DOHH2 (cell line): Measurements from ENCODE around the gene ACAA1.
A peak's percentile ranks its signal among the peaks of the same experiment; 100 is the strongest.

Source experiments
- H3F3A ChIP-seq: fragments of 200-600 bp; sonication (generic), shearing (Covaris generic); 2 replicates; pipeline ENCODE4 v1.6.0; 2016; ENCODE audit warnings: antibody characterized with exemption, mild to moderate bottlenecking; ENCODE audit not compliant: control insufficient read depth, insufficient read depth
- H3K27ac ChIP-seq: fragments of 200-600 bp; sonication (generic); 2 replicates; pipeline ENCODE4 v1.5.1; 2014; ENCODE audit warnings: low read depth, mild to moderate bottlenecking, low read length, moderate library complexity
- H3K27me3 ChIP-seq: fragments of 200-600 bp; sonication (generic); 2 replicates; pipeline ENCODE4 v1.6.1; 2014; ENCODE audit warnings: mild to moderate bottlenecking, low read length, mixed read lengths; ENCODE audit not compliant: control insufficient read depth
- H3K36me3 ChIP-seq: fragments of 200-600 bp; sonication (generic); 2 replicates; pipeline ENCODE4 v1.6.1; 2014; ENCODE audit warnings: mild to moderate bottlenecking, low read length, moderate library complexity, mixed read lengths; ENCODE audit not compliant: control insufficient read depth
- H3K4me1 ChIP-seq: fragments of 200-600 bp; sonication (generic); 2 replicates; pipeline ENCODE4 v1.6.1; 2014; ENCODE audit warnings: mild to moderate bottlenecking, low read length, mixed read lengths; ENCODE audit not compliant: control insufficient read depth
- H3K4me2 ChIP-seq: fragments of 200-600 bp; sonication (generic); 2 replicates; pipeline ENCODE4 v1.6.0; 2014; ENCODE audit warnings: mild to moderate bottlenecking, low read length, moderate library complexity
- H3K4me3 ChIP-seq: fragments of 200-600 bp; sonication (generic); 2 replicates; pipeline ENCODE4 v1.5.1; 2014; ENCODE audit warnings: mild to moderate bottlenecking, low read length, mixed read lengths
- H3K79me2 ChIP-seq: fragments of 200-600 bp; sonication (generic); 2 replicates; pipeline ENCODE4 v1.6.1; 2014; ENCODE audit warnings: mild to moderate bottlenecking, low read length, mixed read lengths; ENCODE audit not compliant: control insufficient read depth
- H3K9me2 ChIP-seq: fragments of 200-600 bp; sonication (generic); replicated peaks from 2 replicates; pipeline ENCODE4 v1.6.1; 2014; ENCODE audit warnings: mild to moderate bottlenecking, low read length, mixed read lengths; ENCODE audit not compliant: control insufficient read depth
- H3K9me3 ChIP-seq: fragments of 200-600 bp; sonication (generic); 2 replicates; pipeline ENCODE4 v1.6.1; 2014; ENCODE audit warnings: antibody characterized with exemption, low read length, mixed read lengths; ENCODE audit not compliant: control insufficient read depth, insufficient read depth
- H4K20me1 ChIP-seq: fragments of 200-600 bp; sonication (generic); 2 replicates; pipeline ENCODE4 v1.6.0; 2014; ENCODE audit warnings: low read depth, mild to moderate bottlenecking, antibody characterized with exemption, low read length, moderate library complexity; ENCODE audit not compliant: control insufficient read depth, insufficient read depth
- EZH2phosphoT487 ChIP-seq: fragments of 200-600 bp; sonication (generic); IDR thresholded peaks from 2 replicates; pipeline ENCODE4 v1.6.1; 2017; ENCODE audit warnings: borderline replicate concordance, mild to moderate bottlenecking, antibody characterized with exemption, low read length, moderate library complexity, mixed read lengths
- TF ChIP-seq, protein P1 (sequence below): fragments of 200-600 bp; sonication (generic); IDR thresholded peaks from one replicate; pipeline ENCODE4 v1.5.1; 2014; ENCODE audit warnings: antibody characterized with exemption, mild to moderate bottlenecking, low read depth, low read length; ENCODE audit not compliant: poor library complexity, severe bottlenecking

The ACAA1 gene

DNA sequence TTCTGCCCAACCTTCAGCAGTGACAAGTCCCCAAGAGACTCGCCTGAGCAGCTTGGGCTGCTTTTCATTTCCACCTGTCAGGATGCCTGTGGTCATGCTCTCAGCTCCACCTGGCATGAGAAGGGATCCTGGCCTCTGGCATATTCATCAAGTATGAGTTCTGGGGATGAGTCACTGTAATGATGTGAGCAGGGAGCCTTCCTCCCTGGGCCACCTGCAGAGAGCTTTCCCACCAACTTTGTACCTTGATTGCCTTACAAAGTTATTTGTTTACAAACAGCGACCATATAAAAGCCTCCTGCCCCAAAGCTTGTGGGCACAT is 5.0 kb upstream of the ACAA1 start:
- peaks cover 6% of the 10 kb centered on the region for H3F3A ChIP-seq
- no peaks in the 10 kb centered on the region for H4K20me1 ChIP-seq
- H3K4me3 ChIP-seq: no peak overlapping the region
- no peaks in the 10 kb centered on the region for H3K9me2 ChIP-seq
- H3K79me2 ChIP-seq: peaks cover 28% of the 10 kb centered on the region
- H3K27ac ChIP-seq: no peak overlapping the region
- H3K4me2 ChIP-seq: no peak overlapping the region
- peaks cover 33% of the 10 kb centered on the region for H3K4me1 ChIP-seq
- H3K36me3 ChIP-seq: peaks cover 36% of the 10 kb centered on the region
- no peak for TF ChIP-seq EZH2phosphoT487
- TF ChIP-seq, protein P1, sequence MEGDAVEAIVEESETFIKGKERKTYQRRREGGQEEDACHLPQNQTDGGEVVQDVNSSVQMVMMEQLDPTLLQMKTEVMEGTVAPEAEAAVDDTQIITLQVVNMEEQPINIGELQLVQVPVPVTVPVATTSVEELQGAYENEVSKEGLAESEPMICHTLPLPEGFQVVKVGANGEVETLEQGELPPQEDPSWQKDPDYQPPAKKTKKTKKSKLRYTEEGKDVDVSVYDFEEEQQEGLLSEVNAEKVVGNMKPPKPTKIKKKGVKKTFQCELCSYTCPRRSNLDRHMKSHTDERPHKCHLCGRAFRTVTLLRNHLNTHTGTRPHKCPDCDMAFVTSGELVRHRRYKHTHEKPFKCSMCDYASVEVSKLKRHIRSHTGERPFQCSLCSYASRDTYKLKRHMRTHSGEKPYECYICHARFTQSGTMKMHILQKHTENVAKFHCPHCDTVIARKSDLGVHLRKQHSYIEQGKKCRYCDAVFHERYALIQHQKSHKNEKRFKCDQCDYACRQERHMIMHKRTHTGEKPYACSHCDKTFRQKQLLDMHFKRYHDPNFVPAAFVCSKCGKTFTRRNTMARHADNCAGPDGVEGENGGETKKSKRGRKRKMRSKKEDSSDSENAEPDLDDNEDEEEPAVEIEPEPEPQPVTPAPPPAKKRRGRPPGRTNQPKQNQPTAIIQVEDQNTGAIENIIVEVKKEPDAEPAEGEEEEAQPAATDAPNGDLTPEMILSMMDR: no peak
- H3K9me3 ChIP-seq: peaks cover 8% of the 10 kb centered on the region; the same call in 1 of the 2 replicates
- no peaks in the 10 kb centered on the region for H3K27me3 ChIP-seq

DNA sequence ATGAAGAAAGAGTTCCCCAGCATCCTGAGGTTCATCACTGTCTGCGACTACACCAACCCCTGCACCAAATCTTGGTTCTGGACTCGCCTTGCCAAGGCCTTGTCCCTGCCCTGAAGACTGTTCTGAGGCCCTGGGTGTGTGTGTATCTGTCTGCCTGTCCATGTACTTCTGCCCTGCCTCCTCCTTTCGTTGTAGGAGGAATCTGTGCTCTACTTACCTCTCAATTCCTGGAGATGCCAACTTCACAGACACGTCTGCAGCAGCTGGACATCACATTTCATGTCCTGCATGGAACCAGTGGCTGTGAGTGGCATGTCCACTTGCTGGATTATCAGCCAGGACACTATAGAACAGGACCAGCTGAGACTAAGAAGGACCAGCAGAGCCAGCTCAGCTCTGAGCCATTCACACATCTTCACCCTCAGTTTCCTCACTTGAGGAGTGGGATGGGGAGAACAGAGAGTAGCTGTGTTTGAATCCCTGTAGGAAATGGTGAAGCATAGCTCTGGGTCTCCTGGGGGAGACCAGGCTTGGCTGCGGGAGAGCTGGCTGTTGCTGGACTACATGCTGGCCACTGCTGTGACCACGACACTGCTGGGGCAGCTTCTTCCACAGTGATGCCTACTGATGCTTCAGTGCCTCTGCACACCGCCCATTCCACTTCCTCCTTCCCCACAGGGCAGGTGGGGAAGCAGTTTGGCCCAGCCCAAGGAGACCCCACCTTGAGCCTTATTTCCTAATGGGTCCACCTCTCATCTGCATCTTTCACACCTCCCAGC is 4.4 kb upstream of the ACAA1 start:
- H3K4me3 ChIP-seq: no peak overlapping the region
- H3K4me2 ChIP-seq: no peak overlapping the region
- no peak for TF ChIP-seq EZH2phosphoT487
- TF ChIP-seq, protein P1: no peak
- peaks cover 4% of the 10 kb centered on the region; the same call in 1 of the 2 replicates for H3K9me3 ChIP-seq
- no peak overlapping the region for H3K27ac ChIP-seq
- 0 out of 2 replicates have a peak, but pooled peaks cover under 1% of the 10 kb centered on the region for H4K20me1 ChIP-seq
- H3K9me2 ChIP-seq: no peaks in the 10 kb centered on the region
- H3K36me3 ChIP-seq: peaks cover 41% of the 10 kb centered on the region
- peaks cover 33% of the 10 kb centered on the region for H3K79me2 ChIP-seq
- peaks cover 2% of the 10 kb centered on the region; the same call in 1 of the 2 replicates for H3F3A ChIP-seq
- peaks cover 33% of the 10 kb centered on the region for H3K4me1 ChIP-seq
- H3K27me3 ChIP-seq: no peaks in the 10 kb centered on the region

DNA sequence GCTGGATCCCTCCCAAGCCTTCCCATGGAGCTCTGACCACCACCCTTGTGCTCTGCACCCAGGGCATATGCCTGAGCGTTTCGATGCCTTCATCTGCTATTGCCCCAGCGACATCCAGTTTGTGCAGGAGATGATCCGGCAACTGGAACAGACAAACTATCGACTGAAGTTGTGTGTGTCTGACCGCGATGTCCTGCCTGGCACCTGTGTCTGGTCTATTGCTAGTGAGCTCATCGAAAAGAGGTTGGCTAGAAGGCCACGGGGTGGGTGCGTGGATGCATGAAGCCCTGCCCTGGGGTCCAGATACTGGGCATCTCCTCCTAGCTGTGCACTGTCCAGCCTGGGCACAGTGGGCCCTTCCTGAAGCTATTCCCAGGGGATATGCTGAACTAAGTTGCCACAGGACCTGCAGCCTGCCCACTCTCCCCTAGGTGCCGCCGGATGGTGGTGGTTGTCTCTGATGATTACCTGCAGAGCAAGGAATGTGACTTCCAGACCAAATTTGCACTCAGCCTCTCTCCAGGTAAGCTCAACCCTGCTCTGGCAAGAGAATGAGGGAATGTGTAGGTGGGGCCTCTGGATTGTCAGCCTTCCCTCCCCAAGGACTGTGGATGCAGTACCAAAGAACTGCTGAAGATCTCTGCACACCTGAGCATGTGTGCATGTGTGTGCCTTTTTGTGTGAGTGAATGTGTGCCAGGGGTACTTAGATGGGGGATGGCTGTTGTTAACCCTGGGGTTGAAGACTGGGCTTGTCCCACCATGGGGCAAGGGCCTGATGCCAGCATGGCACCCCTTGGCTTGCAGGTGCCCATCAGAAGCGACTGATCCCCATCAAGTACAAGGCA is 3.6 kb upstream of the ACAA1 start:
- peak overlapping the region; percentile 65 for H3K4me2 ChIP-seq
- no peak for TF ChIP-seq EZH2phosphoT487
- TF ChIP-seq, protein P1: no peak
- H3K4me1 ChIP-seq: peaks cover 39% of the 10 kb centered on the region
- peaks cover 42% of the 10 kb centered on the region for H3K79me2 ChIP-seq
- H3K9me2 ChIP-seq: no peaks in the 10 kb centered on the region
- no peaks in the 10 kb centered on the region for H3K27me3 ChIP-seq
- peaks cover 41% of the 10 kb centered on the region for H3K36me3 ChIP-seq
- H4K20me1 ChIP-seq: 0 out of 2 replicates have a peak, but pooled peaks cover 3% of the 10 kb centered on the region
- H3K27ac ChIP-seq: no peak overlapping the region
- H3F3A ChIP-seq: peaks cover 2% of the 10 kb centered on the region; the same call in 1 of the 2 replicates
- peak overlapping the region; percentile 90; the same call in 1 of the 2 replicates for H3K4me3 ChIP-seq
- no peaks in the 10 kb centered on the region for H3K9me3 ChIP-seq
